ENCODE data around the gene CFAP100. TPM values are rescaled to one million over a fixed set of nuclear protein-coding genes. Genes with fewer than 3 reads are reported as not detected.

The CFAP100 gene
- total RNA-seq: not detected

DNA sequence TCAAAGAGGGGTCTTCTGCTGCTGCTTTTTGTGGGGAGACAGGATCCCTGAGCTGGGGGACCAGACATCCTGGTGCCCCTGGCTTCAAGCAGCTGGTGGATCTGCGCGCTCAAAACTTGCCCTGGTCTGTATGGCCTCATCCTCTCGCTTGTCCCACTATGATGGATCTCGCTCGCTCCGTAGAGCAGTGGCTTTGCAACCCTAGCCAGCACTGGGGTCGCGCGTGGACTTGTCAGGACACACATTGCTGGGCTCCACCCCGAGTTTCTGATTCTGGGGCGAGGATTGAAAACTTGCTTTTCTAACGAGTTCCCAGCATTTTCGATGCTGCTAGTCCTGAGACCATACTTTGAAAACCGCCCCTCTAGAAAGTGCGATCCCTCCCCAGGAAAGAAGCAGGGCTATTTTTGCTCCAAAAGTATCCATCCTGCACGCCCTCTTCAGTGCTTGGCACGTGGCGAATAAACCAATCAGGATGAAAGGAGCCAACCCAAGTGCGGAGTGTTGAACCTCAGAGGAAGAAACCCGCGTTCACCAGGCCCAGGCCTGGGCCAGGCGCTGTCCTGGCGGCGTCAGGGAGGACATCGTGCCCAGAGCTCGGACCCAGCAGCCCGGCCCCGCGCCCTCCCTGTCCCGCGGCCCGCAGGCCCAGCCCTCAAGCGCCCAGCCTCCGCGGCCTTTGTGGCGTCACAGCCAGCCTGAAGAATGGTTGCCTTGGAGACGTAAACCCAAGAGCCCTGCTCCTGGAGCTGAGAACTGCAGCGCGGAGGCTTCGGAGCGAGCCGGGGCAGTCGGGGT lies at the start of gene CFAP100:
Gene CFAP100, plus strand, starts transcription at position 731 of the 798 bp plus-strand sequence. CDS start 1,092 bp downstream, outside the sequence.

DNA sequence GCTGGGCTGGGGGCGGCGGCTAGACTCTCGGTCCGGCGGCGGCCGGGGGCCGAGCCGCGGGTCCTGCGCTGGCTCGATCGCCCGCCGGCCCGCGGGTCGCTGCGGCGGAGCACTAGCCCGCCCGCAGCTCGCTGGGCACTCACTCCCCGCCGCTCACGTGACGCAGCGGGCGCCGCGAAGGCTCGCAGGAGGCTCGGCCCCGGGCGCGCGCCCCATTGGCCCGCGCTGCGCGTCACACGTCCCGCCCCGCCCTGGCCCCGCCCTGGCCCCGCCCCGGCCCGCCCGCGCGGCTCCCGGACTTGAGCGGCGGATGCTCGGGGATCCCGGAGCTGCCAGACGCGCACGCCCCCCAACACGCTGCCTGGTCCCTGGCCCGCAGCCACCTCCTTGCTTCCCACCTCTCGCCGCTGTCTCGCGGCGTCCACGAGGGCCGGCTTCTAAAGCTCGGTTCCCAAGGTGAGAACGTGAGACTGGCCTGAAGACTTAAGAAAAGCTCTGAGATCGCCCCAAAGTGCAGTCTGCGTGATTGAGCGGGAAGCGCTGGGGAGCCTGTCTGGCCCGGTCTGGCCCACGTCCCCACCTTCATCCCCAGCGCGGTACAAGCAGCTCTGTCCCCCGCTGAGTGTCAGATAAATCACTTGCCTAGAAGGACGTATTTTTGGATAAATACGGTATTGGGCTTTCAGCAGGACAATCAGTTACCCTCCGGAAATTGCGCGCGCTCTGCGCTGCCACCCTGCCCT lies 37.2 kb upstream of the CFAP100 start, which contains the start of gene KLF15:
Gene KLF15, minus strand, starts transcription at position 114 of the 743 bp plus-strand sequence. CDS start 4,486 bp downstream, outside the sequence.

DNA sequence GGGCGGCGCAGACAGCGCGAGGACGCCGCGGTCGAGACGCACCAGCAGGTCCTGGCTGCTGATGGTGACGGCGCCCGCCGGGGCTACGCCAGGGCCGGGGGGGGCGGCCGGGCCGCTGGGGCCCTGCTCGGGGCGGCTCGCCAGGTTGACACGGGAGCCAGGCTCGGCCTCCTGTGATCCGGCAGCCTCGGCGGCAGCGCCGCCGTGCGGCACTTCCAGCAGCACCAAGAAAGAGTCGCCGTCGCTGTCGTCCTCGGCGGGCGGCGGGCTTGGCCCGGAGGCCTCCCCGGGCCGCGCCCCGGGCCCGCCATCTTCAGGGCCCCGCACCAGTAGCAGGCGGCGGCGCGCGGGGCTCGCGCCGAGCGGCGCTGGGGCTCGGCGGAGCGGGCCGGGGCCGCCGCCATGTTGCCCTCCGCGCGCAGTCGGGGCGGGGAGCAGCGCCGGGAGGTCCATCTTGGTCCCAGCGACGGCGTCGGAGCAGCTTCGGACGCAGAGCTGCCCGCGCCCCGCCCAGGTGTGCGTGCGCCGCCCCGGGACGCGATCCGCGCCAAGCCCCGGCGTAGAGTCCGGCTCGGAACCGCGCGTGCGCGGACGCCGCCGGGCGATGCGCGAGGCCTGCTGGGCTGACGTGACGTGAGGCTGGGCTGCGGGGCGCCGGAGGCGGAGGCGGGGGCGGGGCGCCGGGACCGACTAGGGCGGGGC lies 80.9 kb downstream of the CFAP100 start, which contains the start of gene ZXDC:
Gene ZXDC, minus strand, starts transcription at position 479 of the 702 bp plus-strand sequence. Its CDS starts 26 bp downstream, at position 453.

Other genes starting within 250 kb of the CFAP100 start
- gene ALDH1L1, start 214.3 kb upstream of the CFAP100 start, total RNA-seq: under 1 TPM; under 0.01 to 0.33 TPM
- gene KLF15, start 37.5 kb upstream of the CFAP100 start, total RNA-seq: 1 to 10 TPM; 6.0 to 6.9 TPM
- gene ZXDC, start 81.0 kb downstream of the CFAP100 start, total RNA-seq: 10 to 100 TPM; 19.3 TPM
- gene UROC1, start 122.9 kb downstream of the CFAP100 start, total RNA-seq: not detected
- not detected for gene CHST13, start 129.2 kb downstream of the CFAP100 start, total RNA-seq
- not detected for gene C3orf22, start 164.0 kb downstream of the CFAP100 start, total RNA-seq